Measurements from ENCODE around the gene CAPN15.

GRCh38 chr16:492211-492875 is 35.2 kb upstream of the CAPN15 start:
- no peak for TF ChIP-seq CTCF (IDR thresholded peaks at IDR 0.05)
- no peak for TF ChIP-seq POLR2A (IDR thresholded peaks at IDR 0.05; ENCODE audit: low read depth)

All from esophagus muscularis mucosa (tissue), 3 donors.